HepG2 (cell line): ENCODE measurements around the gene PPP1R27. TPM values are rescaled to one million over a fixed set of nuclear protein-coding genes. Genes with fewer than 3 reads are reported as not detected.
A peak's percentile ranks its signal among the peaks of the same experiment; 100 is the strongest.

Source experiments
- ATAC-seq: fragments of 200-7000 bp; cut with Tn5 transposase; 3 replicates; pipeline ENCODE4 v1.9.1; 2020; ENCODE audit warnings: mild to moderate bottlenecking, moderate library complexity
- BruUV-seq: library from RNA; stranded (reverse); fragments of 400-500 nt; replicated peaks from 2 replicates; lab custom pipeline; 2021; lab: Mats Ljungman, UMichigan
- CTCF ChIA-PET: fragments of 300-600 bp; formaldehyde crosslinking; extraction: SDS; loops from one replicate; lab custom pipeline; 2021; ENCODE audit warnings: low total read pairs, inconsistent platforms, low intra/inter-chr PET ratio; lab: Yijun Ruan, JAX
- POLR2A ChIA-PET: fragments of 350-600 bp; sonication (Branson Sonifier 250); formaldehyde crosslinking; loops from one replicate; lab custom pipeline; 2020; ENCODE audit warnings: antibody characterized with exemption, inconsistent platforms; lab: Yijun Ruan, JAX
- DNase-seq: peaks from one replicate; pipeline ENCODE4 v3.0.0-alpha.2; 2015; ENCODE audit warnings: low spot score
- FAIRE-seq: peaks from 3 replicates; lab custom pipeline; 2011; peaks lifted over from hg19 to GRCh38; lab: Jason Lieb, UNC
- H2AFZ ChIP-seq: one replicate; pipeline ENCODE4 v1.6.1; 2011; ENCODE audit warnings: low read length, inconsistent platforms
- H3K27ac ChIP-seq: fragments of 300-600 bp; 3 replicates; pipeline ENCODE4 v1.8.0; 2011; ENCODE audit warnings: mixed run types, mild to moderate bottlenecking, mixed read lengths, low read length, inconsistent platforms; ENCODE audit not compliant: insufficient read depth; ENCODE audit errors: extremely low read length
- H3K27me3 ChIP-seq, 2 experiments: fragments of 200-600 bp in 1 of 2; 2 replicates in 1 of 2; 3 replicates in 1 of 2; pipeline versions ENCODE4 v1.6.0 to v1.8.0; 2011; ENCODE audit warnings: low read length in 2 of 2, mild to moderate bottlenecking in 2 of 2, moderate library complexity in 2 of 2, inconsistent platforms in 1 of 2; ENCODE audit not compliant: insufficient read depth in 2 of 2, control insufficient read depth in 1 of 2
- H3K36me3 ChIP-seq, 2 experiments: fragments of 200-600 bp in 1 of 2; replicated peaks in 1 of 2; 2 replicates in 1 of 2; 3 replicates in 1 of 2; pipeline versions ENCODE4 v1.5.1 to v1.8.0; 2011; ENCODE audit warnings: low read length in 2 of 2, inconsistent platforms in 1 of 2; ENCODE audit not compliant: insufficient read depth in 2 of 2, control insufficient read depth in 1 of 2
- H3K4me1 ChIP-seq: 2 replicates; pipeline ENCODE4 v1.5.1; 2012; ENCODE audit warnings: low read length, inconsistent platforms; ENCODE audit not compliant: insufficient read depth
- H3K4me2 ChIP-seq: 2 replicates; pipeline ENCODE4 v1.6.0; 2011; ENCODE audit warnings: low read depth, low read length, inconsistent platforms
- H3K4me3 ChIP-seq, 3 experiments: fragments of 200-600 bp in 1 of 3; sonication (generic), shearing (Covaris generic) in 1 of 3; replicated peaks in 1 of 3; 2 replicates each; pipeline ENCODE4 v1.5.1; 2011 to 2016; ENCODE audit warnings: low read length in 3 of 3, inconsistent platforms in 2 of 3, low read depth in 2 of 3, mild to moderate bottlenecking in 2 of 3, control low read depth in 1 of 3, mixed read lengths in 1 of 3; ENCODE audit not compliant: insufficient read depth in 1 of 3
- H3K79me2 ChIP-seq: one replicate; pipeline ENCODE4 v1.6.1; 2011; ENCODE audit warnings: low read length, inconsistent platforms; ENCODE audit not compliant: insufficient read depth
- H3K9ac ChIP-seq: 2 replicates; pipeline ENCODE4 v1.6.0; 2011; ENCODE audit warnings: mild to moderate bottlenecking, low read depth, low read length, inconsistent platforms; ENCODE audit not compliant: insufficient read depth
- H3K9me3 ChIP-seq: 2 replicates; pipeline ENCODE4 v1.5.1; 2012; ENCODE audit warnings: mild to moderate bottlenecking, low read length
- H4K20me1 ChIP-seq: 2 replicates; pipeline ENCODE4 v1.6.0; 2011; ENCODE audit warnings: inconsistent platforms, mild to moderate bottlenecking, low read length, moderate library complexity; ENCODE audit not compliant: insufficient read depth
- AKAP8 ChIP-seq: sonication (generic); formaldehyde crosslinking; IDR thresholded peaks from 2 replicates; pipeline ENCODE4 v1.5.1; 2020; ENCODE audit warnings: mild to moderate bottlenecking, missing genetic modification reagents
- ARHGAP35 ChIP-seq: sonication (generic); formaldehyde crosslinking; IDR thresholded peaks from 2 replicates; pipeline ENCODE4 v1.9.0; 2022; ENCODE audit warnings: mild to moderate bottlenecking, inconsistent platforms, moderate library complexity, missing genetic modification reagents, borderline replicate concordance
- KLF13 ChIP-seq: sonication (generic); formaldehyde crosslinking; IDR thresholded peaks from 2 replicates; pipeline ENCODE4 v1.4.0; 2020; ENCODE audit warnings: mild to moderate bottlenecking, missing genetic modification reagents
- MAFK ChIP-seq, 2 experiments: IDR thresholded peaks in 1 of 2; conservative IDR thresholded peaks in 1 of 2; 2 replicates each; pipeline ENCODE4 v1.6.1; 2011; ENCODE audit warnings: improper control_type of control experiment in 2 of 2, low read length in 2 of 2
- POLR2A ChIP-seq, 2 experiments: IDR thresholded peaks; 2 replicates each; pipeline ENCODE4 v1.6.1; 2011; ENCODE audit warnings: low read depth in 2 of 2, low read length in 2 of 2, mild to moderate bottlenecking in 1 of 2, moderate library complexity in 1 of 2; ENCODE audit not compliant: insufficient read depth in 1 of 2
- PRDM15 ChIP-seq: sonication (generic); formaldehyde crosslinking; IDR thresholded peaks from 2 replicates; pipeline ENCODE4 v1.4.0; 2020; ENCODE audit warnings: missing genetic modification reagents
- SOX6 ChIP-seq, 2 experiments: fragments of 450-650 bp in 1 of 2; sonication (generic) in 1 of 2; formaldehyde crosslinking in 1 of 2; IDR thresholded peaks; 2 replicates each; pipeline versions ENCODE4 v1.4.0 to v1.6.1; 2017 to 2020; ENCODE audit warnings: antibody characterized with exemption in 1 of 2, mild to moderate bottlenecking in 1 of 2, missing genetic modification reagents in 1 of 2
- ZFP1 ChIP-seq: IDR thresholded peaks from 2 replicates; pipeline ENCODE4 v1.6.1; 2016
- ZGPAT ChIP-seq: IDR thresholded peaks from 2 replicates; pipeline ENCODE4 v1.6.1; 2016; ENCODE audit warnings: mild to moderate bottlenecking
- ZNF263 ChIP-seq: sonication (generic); formaldehyde crosslinking; IDR thresholded peaks from 2 replicates; pipeline ENCODE4 v1.4.0; 2020; ENCODE audit warnings: missing genetic modification reagents
- WGBS: methylation state at CpG from one replicate; pipeline ENCODE4 v1.1.6; 2017; ENCODE audit warnings: low lambda C conversion rate; 5-methylcytosine and 5-hydroxymethylcytosine counted together
- in situ Hi-C: cut with HindIII; loops from 2 replicates; pipeline ENCODE4 v1.10.0; 2017; ENCODE audit warnings: low pct_unique_long_range_greater_than_20kb; ENCODE audit not compliant: extremely low pct_ligation_motif_present
- intact Hi-C: fragments of 100-400 bp; cut with micrococcal nuclease; formaldehyde crosslinking; loops from one replicate; pipeline ENCODE4 v1.10.0; 2022; ENCODE audit not compliant: unreplicated experiment
- polyA plus RNA-seq, 8 experiments: library from polyadenylated mRNA; depleted of rRNA in 3 of 8; stranded (reverse) in 7 of 8; unstranded in 1 of 8; fragments of >200 nt; fragmentation: Illumina TruSeq in 4 of 8; extraction: Trizol in 4 of 8; gene quantifications; 2 replicates each; pipeline versions ENCODE4 v1.2.1 to v1.2.3, GENCODE V29; 2011 to 2016; ENCODE audit warnings: low read depth in 4 of 8, missing spikeins in 1 of 8, mixed read lengths in 1 of 8; ENCODE audit not compliant: insufficient read depth in 1 of 8
- total RNA-seq, 5 experiments: library from RNA; depleted of rRNA; stranded (reverse); fragments of >200 nt; fragmentation: Illumina TruSeq; extraction: Trizol; gene quantifications; 2 replicates each; pipeline ENCODE4 v1.2.3, GENCODE V29; 2016; ENCODE audit warnings: low read depth in 1 of 5
- TF ChIP-seq, protein P1 (sequence below), 2 experiments: sonication (generic) in 1 of 2; formaldehyde crosslinking in 1 of 2; IDR thresholded peaks; 2 replicates each; pipeline versions ENCODE4 v1.4.0 to v1.6.1; 2016 to 2020; ENCODE audit warnings: borderline replicate concordance in 1 of 2, low read depth in 1 of 2, mild to moderate bottlenecking in 1 of 2, missing genetic modification reagents in 1 of 2
- TF ChIP-seq, protein P2 (sequence below): sonication (generic); formaldehyde crosslinking; IDR thresholded peaks from 2 replicates; pipeline ENCODE4 v1.8.1; 2023; ENCODE audit warnings: mild to moderate bottlenecking, missing genetic modification reagents, borderline replicate concordance

The PPP1R27 gene
- total and polyA plus RNA-seq, 2 of the 13 experiments (the other 11 are each of a cell fraction or from before 2014, with no cell fraction given): 0.17 to 1.00 TPM

- 18% methylated on average over 18 of the region's 18 CpGs for WGBS
- POLR2A ChIA-PET: interaction anchor here (1.4 to 3.0 kb wide), 6 partner anchors 10 to 38 kb away, joined by 3 to 52 read pairs (median 14); partner anchors contain the start of genes ARHGDIA and P4HB
- TF ChIP-seq ZFP1 (CRISPR knock-in tag) (no peak), AKAP8 (CRISPR knock-in tag) (peak; percentile 67; the same call in 1 of the 2 replicates), PRDM15 (CRISPR knock-in tag) (no peak), KLF13 (CRISPR knock-in tag) (peak; percentile 21; the same call in 1 of the 2 replicates), ZNF263 (CRISPR knock-in tag) (peak; percentile 69), MAFK (conservative IDR thresholded peaks at IDR 0.05 in 1 of 2, IDR thresholded peaks at IDR 0.05 in 1 of 2; ENCODE audit: low read length in 2 of 2) (no peak), SOX6 (IDR thresholded peaks at IDR 0.05) (no peak), SOX6 (CRISPR knock-in tag; IDR thresholded peaks at IDR 0.05) (peak; percentile 47; the same call in 1 of the 2 replicates), POLR2A (IDR thresholded peaks at IDR 0.05; ENCODE audit: insufficient read depth in 1 of 2, low read depth in 2 of 2, low read length in 2 of 2) (0 out of 4 replicates have a peak, but pooled peaks of 1 of the 2 experiments have one; percentile 13), ZGPAT (CRISPR knock-in tag) (no peak), ARHGAP35 (no peak)
- TF ChIP-seq, protein P1, sequence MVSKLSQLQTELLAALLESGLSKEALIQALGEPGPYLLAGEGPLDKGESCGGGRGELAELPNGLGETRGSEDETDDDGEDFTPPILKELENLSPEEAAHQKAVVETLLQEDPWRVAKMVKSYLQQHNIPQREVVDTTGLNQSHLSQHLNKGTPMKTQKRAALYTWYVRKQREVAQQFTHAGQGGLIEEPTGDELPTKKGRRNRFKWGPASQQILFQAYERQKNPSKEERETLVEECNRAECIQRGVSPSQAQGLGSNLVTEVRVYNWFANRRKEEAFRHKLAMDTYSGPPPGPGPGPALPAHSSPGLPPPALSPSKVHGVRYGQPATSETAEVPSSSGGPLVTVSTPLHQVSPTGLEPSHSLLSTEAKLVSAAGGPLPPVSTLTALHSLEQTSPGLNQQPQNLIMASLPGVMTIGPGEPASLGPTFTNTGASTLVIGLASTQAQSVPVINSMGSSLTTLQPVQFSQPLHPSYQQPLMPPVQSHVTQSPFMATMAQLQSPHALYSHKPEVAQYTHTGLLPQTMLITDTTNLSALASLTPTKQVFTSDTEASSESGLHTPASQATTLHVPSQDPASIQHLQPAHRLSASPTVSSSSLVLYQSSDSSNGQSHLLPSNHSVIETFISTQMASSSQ (IDR thresholded peaks at IDR 0.05; ENCODE audit: low read depth): no peak
- TF ChIP-seq, protein P1 (CRISPR knock-in tag; IDR thresholded peaks at IDR 0.05; ENCODE audit: borderline replicate concordance): no peak
- TF ChIP-seq, protein P2, sequence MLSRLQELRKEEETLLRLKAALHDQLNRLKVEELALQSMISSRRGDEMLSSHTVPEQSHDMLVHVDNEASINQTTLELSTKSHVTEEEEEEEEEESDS (CRISPR knock-in tag): no peak
Measured at GRCh38 chr17:81831957-81832607, 2.8 kb downstream of the PPP1R27 start.

More at GRCh38 chr17:81831957-81832607, 2.8 kb downstream of the PPP1R27 start:
- Histone ChIP-seq H3K79me2 (peaks cover 19% of the 10 kb centered on the region), H3K9ac (peak overlapping the region; percentile 76), H4K20me1 (no peaks in the 10 kb centered on the region), H2AFZ (no peak overlapping the region), H3K4me2 (peak overlapping the region; percentile 98), H3K27ac (peak overlapping the region; percentile 69), H3K36me3 (no peaks in the 10 kb centered on the region), H3K4me1 (peaks cover 56% of the 10 kb centered on the region), H3K4me3 (peak overlapping the region; percentile 80 to 86 (median 84)), H3K9me3 (no peaks in the 10 kb centered on the region), H3K27me3 (no peaks in the 10 kb centered on the region; a peak in 1 of 5 replicates)
- FAIRE-seq (peak; percentile 30), ATAC-seq (peak; percentile 30), DNase-seq (no peak)
- in situ Hi-C loops: no loop called here
- BruUV-seq: TSS peak; percentile 54
- intact Hi-C loops: no loop called here
- CTCF ChIA-PET: no interaction called here
